ENCODE data around the gene JUNB.
A peak's percentile ranks its signal among the peaks of the same experiment; 100 is the strongest.
"Not testable (repeated sequence)": the region's sequence is repeated elsewhere in the genome, so short reads cannot be mapped to it uniquely, and the experiment has no call there.

JUNB gene

DNA sequence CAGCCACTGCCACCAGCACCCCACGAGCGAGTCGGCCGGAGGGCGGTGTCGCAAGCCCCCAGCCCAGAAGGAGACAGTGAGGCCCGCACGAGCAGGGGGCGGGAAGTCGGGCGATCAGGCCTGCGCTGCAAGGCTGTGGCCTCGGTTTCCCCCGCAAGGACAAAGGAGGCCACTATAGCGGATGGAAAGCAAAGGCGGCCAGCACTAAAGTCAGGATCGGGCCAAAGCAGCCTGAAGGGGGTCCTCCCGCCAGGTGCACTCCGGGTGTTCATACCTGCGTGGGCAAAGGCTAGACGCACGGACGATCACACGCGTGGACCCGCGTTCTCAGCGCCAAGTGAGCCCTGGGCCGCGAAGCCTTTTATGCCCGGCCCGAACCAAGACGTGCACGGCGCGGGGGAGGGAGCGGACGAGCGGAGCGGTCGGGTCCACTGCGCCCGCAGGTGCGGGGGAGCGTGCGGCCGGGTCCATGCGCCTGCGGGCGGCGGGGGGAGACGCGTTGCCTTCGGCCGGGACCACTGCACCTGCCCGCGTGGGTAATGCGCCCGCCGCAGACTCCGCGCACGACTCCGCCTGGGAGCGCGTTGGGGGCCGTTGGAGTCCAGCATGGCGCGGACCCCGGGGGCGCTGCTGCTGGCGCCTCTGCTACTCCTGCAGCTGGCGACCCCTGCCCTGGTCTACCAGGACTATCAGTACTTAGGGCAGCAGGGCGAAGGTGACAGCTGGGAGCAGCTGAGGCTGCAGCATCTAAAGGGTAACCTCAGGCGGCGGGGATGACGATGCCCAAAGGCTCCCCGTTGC is 10.4 kb downstream of the JUNB start, which contains the start of the genes PRDX2 and THSD8:
PRDX2 (minus strand) TSS at position 335 of the 801 bp plus-strand sequence. CDS start 539 bp downstream, outside the sequence.
THSD8 (plus strand) TSS at position 604 of the 801 bp plus-strand sequence; CDS start at position 607, 3 bp downstream.
- H3K27ac ChIP-seq = no peak within 1 kb of the TSS
- no peak for DNase-seq (ENCODE audit: low read depth, low spot score)

DNA sequence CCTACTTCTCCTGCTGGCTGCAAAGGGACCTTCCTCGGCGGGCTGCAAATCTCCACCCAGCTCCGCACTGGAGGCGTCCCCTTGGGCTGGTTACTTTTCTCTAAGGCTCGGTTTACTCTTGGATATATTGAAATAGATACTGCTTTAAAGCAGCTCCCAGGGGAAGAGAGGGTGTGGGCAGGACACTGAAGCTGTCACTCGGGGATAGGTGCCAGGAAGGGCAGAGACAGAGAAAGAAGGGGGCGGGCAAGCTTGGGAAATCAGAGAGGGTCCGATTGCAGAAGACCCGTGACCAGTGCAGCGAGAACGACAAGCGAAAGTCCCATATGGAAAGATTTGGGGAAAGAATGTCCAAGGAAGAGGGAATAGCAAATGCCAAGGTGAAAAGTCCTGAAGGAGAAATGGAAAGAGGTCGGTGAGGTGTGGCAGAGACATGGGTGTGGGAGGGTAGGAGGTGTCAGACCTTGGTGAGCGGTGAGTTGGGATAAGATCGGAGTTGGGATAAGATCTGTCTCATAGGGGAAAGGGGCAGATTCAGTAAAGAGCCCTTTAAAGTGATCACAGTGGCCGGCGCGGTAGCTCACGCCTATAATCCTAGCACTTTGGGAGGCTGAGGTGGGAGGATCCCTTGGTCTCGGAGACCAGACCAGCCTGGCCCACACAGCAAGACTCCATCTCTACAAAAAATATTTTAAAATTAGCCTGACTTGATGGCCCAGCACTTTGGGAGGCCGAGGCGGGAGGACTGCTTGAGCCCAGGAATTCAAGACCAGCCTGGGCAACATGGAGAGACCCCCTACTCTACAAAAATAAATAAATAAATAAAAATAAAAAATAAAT is 11.2 kb downstream of the JUNB start:
- DNase-seq (ENCODE audit: low read depth, low spot score) = no peak
- H3K27ac ChIP-seq = no peak overlapping the region

DNA sequence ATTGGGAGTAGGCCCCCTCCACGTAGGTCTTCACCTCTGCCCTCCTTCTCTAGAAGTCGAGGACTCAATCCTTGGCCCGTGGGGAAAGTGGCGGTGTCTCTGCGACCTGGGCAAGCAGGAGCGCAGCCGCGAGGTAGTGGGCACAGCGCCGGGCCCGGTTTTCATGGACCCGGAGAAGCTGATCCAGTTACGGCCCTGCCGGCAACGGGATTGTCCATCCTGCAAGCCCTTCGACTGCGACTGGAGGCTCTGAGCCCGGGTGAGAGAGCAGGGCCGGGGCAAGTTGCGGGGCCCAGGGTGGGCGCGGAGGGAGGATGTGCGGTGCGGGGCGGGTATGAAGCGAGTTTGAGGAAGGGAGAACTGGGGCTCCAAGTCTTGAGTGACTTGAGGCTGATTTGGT is 12.8 kb downstream of the JUNB start:
- no peak overlapping the region for H3K27ac ChIP-seq
- DNase-seq (ENCODE audit: low read depth, low spot score) = no peak

DNA sequence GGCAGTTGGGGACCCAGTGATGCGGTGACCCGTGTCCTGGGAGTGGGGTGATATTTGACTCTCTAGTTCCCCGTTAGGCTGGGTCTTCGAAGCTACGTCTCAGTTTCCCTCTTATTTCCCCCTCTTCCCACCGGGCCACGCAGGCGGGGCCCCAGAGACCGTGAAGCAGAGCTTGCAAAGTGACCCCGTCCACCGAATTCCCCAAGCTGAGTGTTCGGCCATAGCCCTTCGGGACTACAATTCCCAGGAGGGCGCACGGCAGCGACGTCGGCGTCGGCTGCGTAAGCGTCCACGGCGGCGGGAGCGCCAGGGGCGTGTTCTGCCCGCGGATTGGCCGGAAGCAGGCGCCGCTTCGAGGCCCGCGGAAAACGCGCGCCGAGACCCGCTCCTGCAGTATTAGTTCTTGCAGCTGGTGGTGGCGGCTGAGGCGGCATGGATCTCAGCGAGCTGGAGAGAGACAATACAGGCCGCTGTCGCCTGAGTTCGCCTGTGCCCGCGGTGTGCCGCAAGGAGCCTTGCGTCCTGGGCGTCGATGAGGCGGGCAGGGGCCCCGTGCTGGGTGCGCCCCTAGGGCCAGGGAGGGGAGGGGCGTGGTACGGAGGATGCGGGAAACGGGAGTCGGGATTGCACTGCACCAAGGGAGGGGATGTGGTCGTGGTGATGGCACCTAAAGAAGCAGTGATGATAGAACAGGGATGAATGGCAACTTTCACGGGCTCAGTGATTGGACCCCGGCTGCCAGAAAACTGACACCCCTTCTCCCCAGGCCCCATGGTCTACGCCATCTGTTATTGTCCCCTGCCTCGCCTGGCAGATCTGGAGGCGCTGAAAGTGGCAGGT is 15.2 kb downstream of the JUNB start, which contains the start of gene RNASEH2A:
RNASEH2A (plus strand) TSS at position 343 of the 840 bp plus-strand sequence; CDS start at position 433, 90 bp downstream.
- peak; percentile 57 for DNase-seq (ENCODE audit: low read depth, low spot score)
- no peak within 1 kb of the TSS for H3K27ac ChIP-seq

DNA sequence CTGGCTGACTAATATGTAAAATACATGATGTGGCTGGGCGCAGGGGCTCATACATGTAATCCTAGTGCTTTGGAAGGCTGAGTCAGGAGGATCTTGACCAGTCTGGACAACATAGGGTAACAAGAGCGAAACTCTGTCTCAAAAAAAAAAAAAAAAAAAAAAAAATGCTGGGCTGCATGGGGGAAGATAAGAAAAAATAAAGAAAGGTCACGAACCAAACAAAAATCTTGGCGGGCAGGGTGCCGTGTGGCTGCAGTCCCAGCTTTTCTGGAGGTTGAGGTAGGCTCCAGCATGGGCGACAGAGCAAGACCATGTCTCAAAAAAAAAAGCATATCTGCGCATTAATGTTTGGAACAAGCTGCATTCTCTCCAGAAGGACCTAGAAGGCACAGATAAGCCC is 23.8 kb downstream of the JUNB start:
- no peak overlapping the region for H3K27ac ChIP-seq
- DNase-seq (ENCODE audit: low read depth, low spot score) = no peak

DNA sequence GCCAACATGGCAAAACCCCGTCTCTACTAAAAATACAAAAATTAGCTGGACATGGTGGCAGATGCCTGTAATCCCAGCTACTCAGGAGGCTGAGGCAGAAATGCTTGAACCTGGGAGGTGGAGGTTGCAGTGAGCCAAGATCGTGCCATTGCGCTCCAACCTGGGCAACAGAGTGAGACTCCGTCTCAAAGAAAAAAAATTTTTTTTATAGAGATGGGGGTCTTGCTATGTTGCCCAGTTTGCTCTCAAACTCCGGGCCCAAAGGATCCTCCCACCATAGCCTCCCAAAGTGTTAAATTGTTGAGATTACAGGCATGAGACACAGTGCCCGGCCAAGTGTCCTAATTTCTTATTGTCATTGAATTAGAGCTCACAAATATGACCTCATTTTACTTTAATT is 25.9 kb downstream of the JUNB start:
- not testable (repeated sequence) for H3K27ac ChIP-seq; DNase-seq (ENCODE audit: low read depth, low spot score)

DNA sequence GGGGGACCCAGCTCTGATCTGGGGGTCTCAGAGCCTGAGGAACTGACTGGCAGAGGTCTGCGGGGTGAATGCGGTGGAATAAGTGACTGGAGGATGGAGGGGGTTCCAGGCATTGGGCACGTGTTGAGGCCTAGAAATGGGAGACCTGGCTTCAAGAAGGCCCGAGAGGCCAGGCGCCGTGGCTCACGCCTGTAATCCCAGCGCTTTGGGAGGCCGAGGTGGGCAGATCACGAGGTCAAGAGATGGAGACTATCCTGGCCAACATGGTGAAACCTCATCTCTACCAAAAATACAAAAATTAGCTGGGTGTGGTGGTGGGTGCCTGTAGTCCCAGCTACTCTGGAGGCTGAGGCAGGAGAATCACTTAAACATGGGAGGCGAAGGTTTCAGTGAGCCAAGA is 26.5 kb downstream of the JUNB start:
- DNase-seq (ENCODE audit: low read depth, low spot score); H3K27ac ChIP-seq: not testable (repeated sequence)

DNA sequence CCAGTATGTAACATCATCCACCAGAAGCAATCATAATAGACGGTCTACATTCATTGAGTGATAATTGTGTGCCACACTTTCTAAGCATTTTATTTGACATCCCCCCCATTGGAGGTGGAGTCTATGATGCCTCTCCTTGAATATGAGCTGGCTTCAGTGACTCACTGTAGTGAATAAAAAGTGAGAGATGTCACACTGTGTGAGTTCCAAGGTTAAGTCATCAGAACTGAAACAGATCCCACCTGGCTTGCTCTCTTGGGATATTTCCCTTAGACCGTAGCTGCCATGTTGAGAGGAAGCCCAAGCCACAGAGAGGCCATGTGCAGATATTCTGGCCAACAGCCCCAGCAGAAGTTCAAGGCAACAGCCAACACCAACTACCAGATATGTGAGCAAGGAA is 30.5 kb downstream of the JUNB start:
- DNase-seq (ENCODE audit: low read depth, low spot score) = no peak
- H3K27ac ChIP-seq = no peak overlapping the region

DNA sequence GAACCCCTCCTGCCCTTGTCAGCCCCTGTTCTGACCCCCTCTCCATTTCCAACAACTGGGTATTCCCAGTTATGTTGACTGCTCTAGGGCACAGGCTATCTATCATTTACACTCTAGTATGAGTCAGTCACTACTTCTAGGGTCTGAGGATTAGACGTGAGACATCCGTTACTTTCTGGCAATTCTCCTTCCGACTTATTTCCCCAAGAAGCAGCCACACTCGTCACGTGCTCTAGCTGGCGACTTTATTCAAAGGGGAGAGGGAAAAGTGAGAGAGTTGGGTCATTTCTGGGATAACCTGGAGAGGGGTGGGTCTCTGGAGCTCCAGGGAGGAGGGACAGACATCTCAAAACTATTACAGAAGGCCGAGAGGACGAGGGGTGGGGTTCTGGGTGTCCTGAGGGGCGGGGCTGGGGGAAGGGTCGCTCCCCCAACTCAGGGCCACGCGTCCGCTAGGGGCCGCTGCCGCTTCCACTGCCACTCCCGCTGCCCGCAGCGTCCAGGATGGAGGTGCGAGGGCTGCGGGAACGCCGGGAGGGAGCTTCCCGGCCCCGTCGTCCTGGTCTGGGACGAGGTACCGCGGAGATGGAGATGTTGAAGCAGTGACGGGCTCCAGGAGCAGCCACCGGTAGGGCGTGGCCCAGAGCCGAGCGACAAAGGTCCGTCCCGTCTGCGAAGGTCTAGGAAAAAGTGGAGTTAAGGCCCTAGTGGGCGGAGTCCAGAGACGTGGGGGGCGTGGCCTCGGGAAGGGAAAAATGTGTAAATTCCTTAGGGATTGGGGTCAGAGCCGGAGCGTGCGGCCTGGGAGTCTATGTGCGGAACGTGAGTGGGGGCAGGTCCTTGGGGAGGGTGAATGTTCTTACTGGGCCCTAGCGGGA is 34.2 kb downstream of the JUNB start:
- DNase-seq (ENCODE audit: low read depth, low spot score) = no peak
- H3K27ac ChIP-seq = no peak overlapping the region

DNA sequence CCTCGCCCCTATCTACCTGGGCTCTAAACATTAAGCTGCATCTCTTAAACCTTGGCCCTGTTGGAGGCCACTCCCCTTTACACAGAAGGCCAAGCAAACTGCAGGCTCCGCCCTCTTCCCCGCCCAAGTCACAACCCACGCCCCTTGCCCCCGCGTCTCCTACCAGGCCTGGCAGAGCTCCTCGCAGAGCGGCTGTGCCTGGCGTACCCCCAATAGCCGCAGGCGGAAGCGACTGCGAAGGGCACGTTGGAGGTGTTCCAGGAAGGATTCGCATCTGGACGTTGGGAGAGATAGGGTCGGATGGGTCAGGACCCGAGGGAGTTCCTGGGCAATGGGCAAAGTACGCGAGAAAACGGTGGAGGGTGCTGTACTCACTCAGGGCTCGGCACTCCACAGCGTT is 37.2 kb downstream of the JUNB start:
- no peak for DNase-seq (ENCODE audit: low read depth, low spot score)
- no peak overlapping the region for H3K27ac ChIP-seq

DNA sequence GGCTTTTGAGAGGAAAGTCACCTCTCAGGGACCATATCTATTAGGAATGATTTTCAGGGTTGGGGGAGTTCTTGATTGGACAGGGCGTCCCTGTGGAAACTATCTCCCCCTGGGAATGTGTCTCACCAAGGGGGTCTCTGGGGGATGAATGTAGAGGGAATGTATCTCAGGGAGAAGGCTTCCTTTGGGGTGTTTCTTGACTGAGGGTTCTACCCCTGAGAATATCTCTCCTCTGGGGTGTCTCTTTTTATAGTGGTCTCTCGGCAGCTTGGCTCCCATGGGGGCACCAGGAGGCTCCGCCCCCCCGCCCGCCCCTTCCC is 42.1 kb downstream of the JUNB start:
- no peak for DNase-seq (ENCODE audit: low read depth, low spot score)

DNA sequence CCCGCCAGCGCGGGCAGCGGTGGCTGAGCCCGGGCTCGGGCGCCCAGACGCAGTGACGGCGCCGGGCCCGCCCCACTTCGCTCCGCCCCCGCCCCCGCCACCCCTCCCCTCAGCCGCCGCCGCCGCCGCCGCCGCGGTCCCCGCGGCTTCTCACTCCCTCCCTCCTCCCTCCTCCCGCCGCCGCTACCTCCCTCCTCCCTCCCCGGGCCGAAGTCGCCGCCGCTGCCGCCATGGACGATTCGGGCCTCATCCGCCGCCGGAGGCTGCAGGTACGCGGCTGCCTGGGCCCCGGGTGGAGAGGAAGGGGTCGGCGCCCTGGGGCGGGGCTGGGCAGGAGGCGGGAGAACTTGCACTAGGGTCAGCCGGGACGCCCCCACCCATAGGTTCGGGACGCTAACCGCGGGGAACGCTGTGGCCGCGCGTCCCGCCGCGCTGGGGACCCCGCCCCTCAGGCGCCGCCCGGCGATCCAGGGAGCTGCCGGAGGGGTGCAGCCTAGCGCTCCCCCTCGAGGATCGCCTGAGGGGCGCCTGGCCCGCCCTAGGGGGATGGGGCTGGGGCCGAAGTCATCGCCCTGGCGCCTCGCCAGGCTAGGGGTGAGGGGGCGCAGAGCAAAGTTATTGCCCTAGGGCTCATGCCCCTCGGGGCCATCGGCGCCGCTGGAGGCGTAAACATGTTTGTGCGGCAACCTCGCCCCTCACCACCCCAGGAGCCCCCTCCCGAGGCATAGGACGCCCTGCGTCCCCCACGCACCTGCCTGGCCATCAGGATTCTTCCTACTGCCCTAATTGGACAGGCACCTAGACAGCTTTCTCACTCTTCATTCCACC is 42.7 kb downstream of the JUNB start:
- no peak overlapping the region for H3K27ac ChIP-seq
- DNase-seq (ENCODE audit: low read depth, low spot score) = no peak

More for the DNA sequence above, 42.1 kb downstream of the JUNB start:
- H3K27ac ChIP-seq = no peak overlapping the region

DNA sequence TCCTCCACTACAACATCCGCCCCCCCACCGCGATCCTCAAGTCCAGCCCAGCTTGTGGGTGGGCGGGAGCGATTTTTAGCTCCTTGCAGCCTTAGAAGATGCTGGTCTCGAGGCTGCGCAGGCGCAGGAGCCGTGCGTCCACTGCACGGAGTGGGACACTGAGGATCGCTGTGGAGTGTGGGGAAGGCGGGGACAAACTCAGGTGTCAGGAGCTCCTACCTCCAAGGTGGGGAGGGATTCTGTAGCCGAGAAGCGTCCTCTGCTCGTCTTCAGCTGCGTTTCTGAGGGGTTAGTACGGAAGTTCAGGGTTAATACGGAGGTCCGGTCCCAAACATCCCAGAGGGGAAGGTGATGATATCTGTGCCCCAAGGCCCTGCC is 43.3 kb downstream of the JUNB start, which contains the start of gene RTBDN:
RTBDN (minus strand) TSS at position 14 of the 378 bp plus-strand sequence. CDS start 4,600 bp downstream, outside the sequence.
- DNase-seq (ENCODE audit: low read depth, low spot score) = no peak
- no peak within 1 kb of the TSS for H3K27ac ChIP-seq

DNA sequence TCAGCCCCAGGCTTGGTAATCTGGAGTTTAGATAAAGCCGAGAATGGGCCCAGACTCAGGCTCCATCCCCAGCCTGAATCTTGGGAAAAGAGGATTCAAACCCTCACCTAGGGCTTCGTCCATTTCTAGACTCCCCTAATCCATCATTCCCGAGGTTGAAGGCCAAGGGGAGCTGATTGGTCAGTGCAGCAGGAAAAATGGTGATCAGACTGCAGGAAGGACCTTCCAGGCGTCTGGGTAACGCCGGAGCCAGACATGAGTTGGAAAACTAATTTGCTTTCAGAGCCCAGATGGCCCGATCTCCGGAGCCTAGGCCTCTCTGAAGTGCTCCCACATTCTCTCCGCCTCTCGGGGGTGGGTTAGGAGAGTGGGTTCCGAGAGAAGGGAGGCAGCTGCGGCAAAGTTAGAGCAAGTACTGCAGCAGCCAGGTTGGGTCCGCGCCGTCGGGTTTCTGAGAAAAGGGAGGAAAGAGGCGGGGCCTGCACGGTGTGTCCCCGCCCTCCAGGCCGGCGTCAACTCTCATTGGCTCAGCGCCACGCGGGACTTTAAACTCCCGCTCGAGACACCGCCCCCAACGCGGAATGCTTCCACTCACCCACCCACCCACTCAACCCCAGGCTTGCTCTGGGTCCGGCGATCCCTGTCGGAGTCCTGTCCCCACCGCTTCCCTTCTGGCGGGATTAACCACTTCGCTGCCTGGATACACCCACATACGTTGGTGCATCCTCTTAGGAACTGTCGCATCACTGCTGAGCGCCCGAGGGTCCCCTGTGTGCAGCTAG is 43.9 kb downstream of the JUNB start:
- H3K27ac ChIP-seq = no peak overlapping the region
- no peak for DNase-seq (ENCODE audit: low read depth, low spot score)

DNA sequence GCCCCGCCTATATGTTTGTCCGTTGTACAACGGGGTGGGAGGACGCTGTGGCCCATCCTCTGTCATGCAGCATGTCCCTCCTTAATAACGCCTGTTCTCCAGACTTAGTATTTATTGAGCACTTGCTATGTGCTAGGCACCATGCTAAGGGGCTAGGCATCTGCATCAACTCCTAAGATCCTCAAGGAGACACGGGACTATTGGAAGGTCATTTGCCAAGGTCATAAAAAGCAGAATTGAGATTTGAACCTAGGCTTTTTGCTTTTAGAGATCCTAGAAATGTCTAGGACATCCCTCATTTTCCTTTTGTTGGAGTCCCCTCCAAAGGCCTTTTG is 45.2 kb downstream of the JUNB start:
- H3K27ac ChIP-seq = no peak overlapping the region
- no peak for DNase-seq (ENCODE audit: low read depth, low spot score)

DNA sequence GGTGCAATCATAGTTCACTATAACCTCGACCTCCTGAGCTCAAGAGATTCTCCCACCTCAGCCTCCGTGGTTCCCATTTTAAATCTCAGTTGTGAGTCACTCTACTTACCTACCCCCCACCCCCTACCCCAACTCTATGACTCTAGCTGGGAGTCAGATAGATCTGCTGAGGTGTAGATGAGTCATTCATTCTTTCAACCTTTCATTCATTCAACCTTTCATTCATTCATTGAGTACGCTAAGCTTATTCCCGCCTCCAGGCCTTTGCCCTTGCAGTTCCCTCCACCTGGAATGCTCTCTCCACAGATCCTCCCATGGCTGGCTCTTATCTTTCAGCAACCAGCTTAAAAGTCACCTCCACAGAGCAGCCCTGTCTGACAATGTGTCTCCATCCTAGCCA is 45.9 kb downstream of the JUNB start:
- H3K27ac ChIP-seq = no peak overlapping the region
- peak; percentile 36 for DNase-seq (ENCODE audit: low read depth, low spot score)

DNA sequence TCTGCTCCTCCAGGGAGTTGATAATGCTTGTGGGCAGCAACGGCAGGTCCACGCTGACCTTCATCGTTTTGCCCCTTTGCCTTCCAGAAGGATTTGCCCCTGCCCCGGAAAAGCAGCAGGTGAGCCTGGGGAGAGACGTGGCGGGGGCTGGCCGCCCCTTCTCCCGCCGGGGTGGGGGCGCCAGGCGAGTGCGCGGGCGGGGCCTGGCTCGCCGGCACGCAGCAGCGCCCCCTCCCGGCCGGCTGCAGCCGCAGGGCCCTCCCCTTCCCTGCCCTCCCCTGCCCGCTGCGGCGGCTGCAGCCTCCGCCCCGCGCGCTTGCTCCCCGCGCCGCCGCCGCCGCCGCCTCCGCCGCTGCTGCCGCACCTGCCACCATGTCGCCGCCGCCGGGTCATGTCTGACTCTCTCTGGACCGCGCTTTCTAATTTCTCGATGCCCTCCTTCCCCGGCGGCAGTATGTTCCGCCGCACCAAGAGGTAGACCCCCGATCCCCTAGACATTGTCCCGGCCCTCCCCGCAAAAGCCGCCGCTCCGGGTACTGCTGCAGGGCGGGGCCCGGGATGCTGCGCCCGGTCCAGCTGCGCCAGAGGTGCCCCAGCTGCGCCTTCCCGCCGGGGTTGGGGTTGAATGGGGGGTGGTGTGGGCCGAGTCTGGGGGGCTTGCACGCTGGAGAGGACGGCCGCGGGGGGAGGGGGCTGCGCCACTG is 47.0 kb downstream of the JUNB start, which contains the start of gene MAST1:
MAST1 (plus strand) TSS at position 334 of the 704 bp plus-strand sequence; CDS start at position 392, 58 bp downstream.
- no peak for DNase-seq (ENCODE audit: low read depth, low spot score)
- H3K27ac ChIP-seq = no peak within 1 kb of the TSS
